GM23338 (cell line): ENCODE measurements around the gene TMEM245. TPM values are rescaled to one million over a fixed set of nuclear protein-coding genes. Genes with fewer than 3 reads are reported as not detected.

ENCODE experiments used
- ATAC-seq: fragments of 200-7000 bp; cut with Tn5 transposase; 3 replicates; pipeline ENCODE4 v1.9.1; 2020
- DNase-seq: peaks from one replicate; pipeline ENCODE4 v3.0.0-alpha.2; 2015; ENCODE audit warnings: low spot score
- H2AFZ ChIP-seq: fragments of 200-600 bp; sonication (generic); 2 replicates; pipeline ENCODE4 v1.8.0; 2016; ENCODE audit warnings: antibody characterized with exemption, mild to moderate bottlenecking, moderate library complexity
- H3F3A ChIP-seq: fragments of 200-600 bp; sonication (generic); replicated peaks from 2 replicates; pipeline ENCODE4 v1.8.0; 2017; ENCODE audit warnings: antibody characterized with exemption, mixed run types, low read depth
- H3K27ac ChIP-seq: fragments of 200-600 bp; sonication (generic); 2 replicates; pipeline ENCODE4 v1.6.1; 2016; ENCODE audit warnings: low read depth
- H3K27me3 ChIP-seq: fragments of 200-600 bp; sonication (generic); 2 replicates; pipeline ENCODE4 v1.8.0; 2016; ENCODE audit warnings: mild to moderate bottlenecking, mixed run types, moderate library complexity; ENCODE audit not compliant: insufficient read depth
- H3K36me3 ChIP-seq: fragments of 200-600 bp; sonication (generic); 2 replicates; pipeline ENCODE4 v1.8.0; 2016; ENCODE audit warnings: mild to moderate bottlenecking; ENCODE audit not compliant: insufficient read depth
- H3K4me1 ChIP-seq: fragments of 200-600 bp; sonication (generic); 2 replicates; pipeline ENCODE4 v1.8.0; 2016; ENCODE audit warnings: mild to moderate bottlenecking, moderate library complexity; ENCODE audit not compliant: insufficient read depth
- H3K4me2 ChIP-seq: fragments of 200-600 bp; sonication (generic); 2 replicates; pipeline ENCODE4 v1.7.1; 2017; ENCODE audit warnings: mixed run types
- H3K4me3 ChIP-seq: fragments of 200-600 bp; sonication (generic); 2 replicates; pipeline ENCODE4 v1.6.1; 2016; ENCODE audit warnings: mixed run types
- H3K79me2 ChIP-seq: fragments of 200-600 bp; sonication (generic); replicated peaks from 2 replicates; pipeline ENCODE4 v1.8.0; 2017; ENCODE audit warnings: mild to moderate bottlenecking; ENCODE audit not compliant: insufficient read depth
- H3K9me2 ChIP-seq: fragments of 200-600 bp; sonication (generic); 2 replicates; pipeline ENCODE4 v1.8.0; 2017; ENCODE audit not compliant: insufficient read depth
- H4K20me1 ChIP-seq: fragments of 200-600 bp; sonication (generic); replicated peaks from 2 replicates; pipeline ENCODE4 v1.8.0; 2017; ENCODE audit warnings: mild to moderate bottlenecking; ENCODE audit not compliant: insufficient read depth
- H3K27ac Mint-ChIP-seq: 2 replicates; pipeline ENCODE4 v1.8.0; 2020; ENCODE audit warnings: inconsistent platforms, mild to moderate bottlenecking, moderate library complexity, mixed read lengths
- H3K27me3 Mint-ChIP-seq: 3 replicates; pipeline ENCODE4 v1.8.0; 2022; ENCODE audit warnings: low read depth, mild to moderate bottlenecking, moderate library complexity, mixed read lengths, inconsistent platforms; ENCODE audit not compliant: insufficient read depth, poor library complexity
- H3K36me3 Mint-ChIP-seq: 3 replicates; pipeline ENCODE4 v1.8.0; 2021; ENCODE audit warnings: low read depth, mild to moderate bottlenecking, inconsistent platforms, moderate library complexity, mixed read lengths
- H3K4me1 Mint-ChIP-seq: 3 replicates; pipeline ENCODE4 v1.8.0; 2020; ENCODE audit warnings: mild to moderate bottlenecking, inconsistent platforms, mixed read lengths
- H3K4me3 Mint-ChIP-seq: 3 replicates; pipeline ENCODE4 v1.8.0; 2021; ENCODE audit warnings: moderate library complexity, mild to moderate bottlenecking, inconsistent platforms, mixed read lengths
- H3K9me3 Mint-ChIP-seq: 3 replicates; pipeline ENCODE4 v1.8.0; 2020; ENCODE audit warnings: moderate library complexity, mild to moderate bottlenecking, inconsistent platforms, mixed read lengths
- EZH2 ChIP-seq: fragments of 200-600 bp; sonication (generic); IDR thresholded peaks from one replicate; pipeline ENCODE4 v1.8.0; 2017; ENCODE audit warnings: antibody characterized with exemption, mild to moderate bottlenecking, low read depth; ENCODE audit not compliant: unreplicated experiment
- JUNB ChIP-seq: IDR thresholded peaks from one replicate; pipeline ENCODE4 v1.6.1; 2016; ENCODE audit warnings: antibody characterized with exemption; ENCODE audit not compliant: unreplicated experiment
- NANOG ChIP-seq: IDR thresholded peaks from 2 replicates; pipeline ENCODE4 v1.6.1; 2016; ENCODE audit warnings: antibody characterized with exemption, borderline replicate concordance
- POLR2AphosphoS5 ChIP-seq: IDR thresholded peaks from 2 replicates; pipeline ENCODE4 v1.6.1; 2016; ENCODE audit warnings: antibody characterized with exemption, low read depth
- STAT1 ChIP-seq: IDR thresholded peaks from one replicate; pipeline ENCODE4 v1.6.1; 2016; ENCODE audit warnings: antibody characterized with exemption; ENCODE audit not compliant: unreplicated experiment
- ZNF114 ChIP-seq: fragments of 250-450 bp; sonication (Bioruptor Pico); IDR thresholded peaks from 2 replicates; pipeline ENCODE4 v1.5.0; 2020; ENCODE audit warnings: mild to moderate bottlenecking, moderate library complexity
- polyA plus RNA-seq: library from polyadenylated mRNA; unstranded; fragments of >200 nt; fragmentation: Nextera tagmentation; extraction: Ambion mirVana; gene quantifications from 2 replicates; pipeline ENCODE4 v1.2.1, GENCODE V29; 2016
- total RNA-seq: library from RNA; depleted of rRNA; stranded (reverse); fragments of >200 nt; shearing (Covaris generic); gene quantifications from 2 replicates; pipeline ENCODE4 v1.2.3, GENCODE V29; 2014
- TF ChIP-seq, protein P1 (sequence below): IDR thresholded peaks from one replicate; pipeline ENCODE4 v1.6.1; 2018; ENCODE audit warnings: antibody characterized with exemption; ENCODE audit not compliant: unreplicated experiment
- TF ChIP-seq, protein P2 (sequence below), 2 experiments: fragments of 200-600 bp in 1 of 2; sonication (generic) in 1 of 2; conservative IDR thresholded peaks; 2 replicates each; pipeline versions ENCODE4 v1.5.1 to v1.6.1; 2016 to 2017; ENCODE audit warnings: antibody characterized with exemption in 2 of 2, low read depth in 2 of 2, mild to moderate bottlenecking in 2 of 2, moderate library complexity in 1 of 2

Gene TMEM245
- total and polyA plus RNA-seq, 2 experiments from 2014 or later: 17.3 to 64.1 TPM

DNA sequence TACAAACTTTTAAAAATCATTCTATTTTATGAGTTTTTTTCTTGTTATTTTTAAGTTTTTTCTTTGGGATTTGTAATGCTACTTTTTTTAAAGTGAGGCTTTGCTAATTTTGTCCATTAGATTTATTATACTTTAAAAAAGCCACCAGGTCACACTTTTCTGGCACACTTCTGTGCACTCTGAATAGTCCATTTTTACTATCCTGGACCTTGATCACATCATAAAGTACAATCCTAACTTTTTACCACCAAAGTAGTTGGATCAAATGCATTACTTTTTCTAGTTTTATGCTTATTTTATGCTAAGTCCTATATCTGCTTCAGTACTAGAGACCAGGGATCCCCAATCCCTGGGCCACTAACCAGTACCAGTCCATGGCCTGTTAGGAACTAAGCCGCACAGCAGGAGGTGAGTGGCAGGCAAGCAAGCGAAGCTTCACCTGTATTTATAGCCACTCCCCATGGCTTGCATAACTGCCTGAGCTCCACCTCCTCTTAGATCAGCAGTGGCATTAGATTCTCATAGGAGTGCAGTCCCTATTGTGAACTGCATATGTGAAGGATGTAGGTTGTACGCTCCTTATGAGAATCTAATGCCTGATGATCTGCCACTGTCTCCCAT lies 31.3 kb upstream of the TMEM245 start:
- peaks cover 10% of the 10 kb centered on the region for H3K36me3 Mint-ChIP-seq
- H3F3A ChIP-seq: no peaks in the 10 kb centered on the region
- H3K4me1 Mint-ChIP-seq: no peaks in the 10 kb centered on the region
- no peak overlapping the region for H2AFZ ChIP-seq
- no peaks in the 10 kb centered on the region for H3K4me1 ChIP-seq
- no peaks in the 10 kb centered on the region for H3K27me3 Mint-ChIP-seq
- H3K4me3 ChIP-seq: no peak overlapping the region
- H3K79me2 ChIP-seq: no peaks in the 10 kb centered on the region
- H3K27ac Mint-ChIP-seq: no peak overlapping the region
- no peaks in the 10 kb centered on the region for H3K27me3 ChIP-seq
- ATAC-seq (no peak), DNase-seq (no peak)
- no peaks in the 10 kb centered on the region for H3K9me2 ChIP-seq
- H4K20me1 ChIP-seq: no peaks in the 10 kb centered on the region
- H3K9me3 Mint-ChIP-seq: peaks cover 34% of the 10 kb centered on the region
- no peak overlapping the region for H3K27ac ChIP-seq
- H3K4me3 Mint-ChIP-seq: no peak overlapping the region
- no peak overlapping the region for H3K4me2 ChIP-seq
- H3K36me3 ChIP-seq: peaks cover 8% of the 10 kb centered on the region; the same call in 1 of the 2 replicates
- TF ChIP-seq EZH2: no peak
- no peak for TF ChIP-seq POLR2AphosphoS5
- no peak for TF ChIP-seq ZNF114 (CRISPR knock-in tag)
- TF ChIP-seq NANOG: no peak

DNA sequence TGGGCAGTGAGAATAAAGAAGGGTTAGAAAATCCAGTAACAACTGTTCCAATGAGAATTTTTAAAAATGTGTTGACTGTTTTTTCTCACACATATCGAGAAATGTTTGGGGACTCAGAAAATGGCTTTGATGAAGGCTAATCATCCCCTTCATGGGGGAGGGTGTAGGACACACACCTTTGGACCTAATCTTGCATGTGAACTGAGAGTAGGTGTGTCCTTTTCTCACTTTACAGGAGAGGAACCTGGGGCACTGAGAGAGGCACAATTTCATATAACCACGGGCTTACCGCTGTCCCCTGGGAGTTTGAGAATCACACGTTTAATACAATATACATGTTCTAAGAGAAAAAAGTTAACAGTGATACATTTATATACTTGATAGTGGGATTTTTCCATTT lies 30.0 kb upstream of the TMEM245 start:
- no peaks in the 10 kb centered on the region for H3F3A ChIP-seq
- H3K36me3 Mint-ChIP-seq: peaks cover 10% of the 10 kb centered on the region
- no peaks in the 10 kb centered on the region for H3K27me3 Mint-ChIP-seq
- H3K4me1 Mint-ChIP-seq: no peaks in the 10 kb centered on the region
- no peak overlapping the region for H3K27ac ChIP-seq
- H3K27me3 ChIP-seq: no peaks in the 10 kb centered on the region
- no peak overlapping the region for H2AFZ ChIP-seq
- H3K9me2 ChIP-seq: no peaks in the 10 kb centered on the region
- no peaks in the 10 kb centered on the region for H3K4me1 ChIP-seq
- no peak overlapping the region for H3K4me2 ChIP-seq
- no peak overlapping the region for H3K4me3 ChIP-seq
- H4K20me1 ChIP-seq: no peaks in the 10 kb centered on the region
- peaks cover 8% of the 10 kb centered on the region; the same call in 1 of the 2 replicates for H3K36me3 ChIP-seq
- no peak overlapping the region for H3K27ac Mint-ChIP-seq
- H3K4me3 Mint-ChIP-seq: no peak overlapping the region
- DNase-seq (no peak), ATAC-seq (no peak)
- H3K9me3 Mint-ChIP-seq: peaks cover 34% of the 10 kb centered on the region
- no peak for TF ChIP-seq JUNB
- TF ChIP-seq ZNF114 (CRISPR knock-in tag): no peak
- TF ChIP-seq, protein P1, sequence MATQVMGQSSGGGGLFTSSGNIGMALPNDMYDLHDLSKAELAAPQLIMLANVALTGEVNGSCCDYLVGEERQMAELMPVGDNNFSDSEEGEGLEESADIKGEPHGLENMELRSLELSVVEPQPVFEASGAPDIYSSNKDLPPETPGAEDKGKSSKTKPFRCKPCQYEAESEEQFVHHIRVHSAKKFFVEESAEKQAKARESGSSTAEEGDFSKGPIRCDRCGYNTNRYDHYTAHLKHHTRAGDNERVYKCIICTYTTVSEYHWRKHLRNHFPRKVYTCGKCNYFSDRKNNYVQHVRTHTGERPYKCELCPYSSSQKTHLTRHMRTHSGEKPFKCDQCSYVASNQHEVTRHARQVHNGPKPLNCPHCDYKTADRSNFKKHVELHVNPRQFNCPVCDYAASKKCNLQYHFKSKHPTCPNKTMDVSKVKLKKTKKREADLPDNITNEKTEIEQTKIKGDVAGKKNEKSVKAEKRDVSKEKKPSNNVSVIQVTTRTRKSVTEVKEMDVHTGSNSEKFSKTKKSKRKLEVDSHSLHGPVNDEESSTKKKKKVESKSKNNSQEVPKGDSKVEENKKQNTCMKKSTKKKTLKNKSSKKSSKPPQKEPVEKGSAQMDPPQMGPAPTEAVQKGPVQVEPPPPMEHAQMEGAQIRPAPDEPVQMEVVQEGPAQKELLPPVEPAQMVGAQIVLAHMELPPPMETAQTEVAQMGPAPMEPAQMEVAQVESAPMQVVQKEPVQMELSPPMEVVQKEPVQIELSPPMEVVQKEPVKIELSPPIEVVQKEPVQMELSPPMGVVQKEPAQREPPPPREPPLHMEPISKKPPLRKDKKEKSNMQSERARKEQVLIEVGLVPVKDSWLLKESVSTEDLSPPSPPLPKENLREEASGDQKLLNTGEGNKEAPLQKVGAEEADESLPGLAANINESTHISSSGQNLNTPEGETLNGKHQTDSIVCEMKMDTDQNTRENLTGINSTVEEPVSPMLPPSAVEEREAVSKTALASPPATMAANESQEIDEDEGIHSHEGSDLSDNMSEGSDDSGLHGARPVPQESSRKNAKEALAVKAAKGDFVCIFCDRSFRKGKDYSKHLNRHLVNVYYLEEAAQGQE: no peak
- TF ChIP-seq POLR2AphosphoS5: no peak
- TF ChIP-seq STAT1: no peak
- no peak for TF ChIP-seq NANOG
- TF ChIP-seq EZH2: no peak
- TF ChIP-seq, protein P2, sequence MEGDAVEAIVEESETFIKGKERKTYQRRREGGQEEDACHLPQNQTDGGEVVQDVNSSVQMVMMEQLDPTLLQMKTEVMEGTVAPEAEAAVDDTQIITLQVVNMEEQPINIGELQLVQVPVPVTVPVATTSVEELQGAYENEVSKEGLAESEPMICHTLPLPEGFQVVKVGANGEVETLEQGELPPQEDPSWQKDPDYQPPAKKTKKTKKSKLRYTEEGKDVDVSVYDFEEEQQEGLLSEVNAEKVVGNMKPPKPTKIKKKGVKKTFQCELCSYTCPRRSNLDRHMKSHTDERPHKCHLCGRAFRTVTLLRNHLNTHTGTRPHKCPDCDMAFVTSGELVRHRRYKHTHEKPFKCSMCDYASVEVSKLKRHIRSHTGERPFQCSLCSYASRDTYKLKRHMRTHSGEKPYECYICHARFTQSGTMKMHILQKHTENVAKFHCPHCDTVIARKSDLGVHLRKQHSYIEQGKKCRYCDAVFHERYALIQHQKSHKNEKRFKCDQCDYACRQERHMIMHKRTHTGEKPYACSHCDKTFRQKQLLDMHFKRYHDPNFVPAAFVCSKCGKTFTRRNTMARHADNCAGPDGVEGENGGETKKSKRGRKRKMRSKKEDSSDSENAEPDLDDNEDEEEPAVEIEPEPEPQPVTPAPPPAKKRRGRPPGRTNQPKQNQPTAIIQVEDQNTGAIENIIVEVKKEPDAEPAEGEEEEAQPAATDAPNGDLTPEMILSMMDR (conservative IDR thresholded peaks at IDR 0.05; ENCODE audit: low read depth in 2 of 2): no peak
- H3K79me2 ChIP-seq: no peaks in the 10 kb centered on the region
